GM11168 (cell line): Measurements from ENCODE around the gene TRIM71.
"Not testable (repeated sequence)": the region's sequence is repeated elsewhere in the genome, so short reads cannot be mapped to it uniquely, and the experiment has no call there.

ENCODE experiments used
- in situ Hi-C: fragments of 300-500 bp; cut with MboI; formaldehyde crosslinking; loops from one replicate; pipeline ENCODE4 v1.12.0; 2022; ENCODE audit warnings: low sequenced_read_pairs; ENCODE audit not compliant: unreplicated experiment

TRIM71 gene

GRCh38 chr3:32817558-32818228, at the start of gene TRIM71:
TSS of gene TRIM71 (plus strand) at chr3:32817997. CDS start at chr3:32818081, 84 bp downstream.
- in situ Hi-C loops = no loop called here

- in situ Hi-C loops = no loop called here
Observed at GRCh38 chr3:32778389-32778788, 39.4 kb upstream of the TRIM71 start.

GRCh38 chr3:32780071-32780734, 37.6 kb upstream of the TRIM71 start:
- in situ Hi-C loops = no loop called here

- in situ Hi-C loops = no loop called here
Observed at GRCh38 chr3:32780735-32781210, 37.0 kb upstream of the TRIM71 start.

GRCh38 chr3:32781211-32781968, 36.4 kb upstream of the TRIM71 start:
- in situ Hi-C loops = no loop called here

GRCh38 chr3:32781969-32782270, 35.9 kb upstream of the TRIM71 start:
- in situ Hi-C loops = not testable (repeated sequence)

GRCh38 chr3:32782407-32782806, 35.4 kb upstream of the TRIM71 start:
- in situ Hi-C loops = no loop called here

GRCh38 chr3:32791833-32792232, 26.0 kb upstream of the TRIM71 start:
- in situ Hi-C loops = no loop called here

GRCh38 chr3:32794487-32795308, 23.1 kb upstream of the TRIM71 start:
- in situ Hi-C loops = no loop called here

GRCh38 chr3:32796384-32796950, 21.3 kb upstream of the TRIM71 start:
- in situ Hi-C loops = not testable (repeated sequence)

GRCh38 chr3:32797776-32798175, 20.0 kb upstream of the TRIM71 start:
- in situ Hi-C loops = no loop called here

- in situ Hi-C loops = not testable (repeated sequence)
Observed at GRCh38 chr3:32801440-32801839, 16.4 kb upstream of the TRIM71 start.

- in situ Hi-C loops = no loop called here
Observed at GRCh38 chr3:32813180-32813579, 4.6 kb upstream of the TRIM71 start.

- in situ Hi-C loops = no loop called here
Observed at GRCh38 chr3:32814361-32814760, 3.4 kb upstream of the TRIM71 start.

GRCh38 chr3:32815841-32816438, 1.9 kb upstream of the TRIM71 start:
- in situ Hi-C loops = no loop called here

- in situ Hi-C loops = no loop called here
Observed at GRCh38 chr3:32816439-32817256, 1.1 kb upstream of the TRIM71 start.

- in situ Hi-C loops = no loop called here
Observed at GRCh38 chr3:32817257-32817557, 590 bp upstream of the TRIM71 start.

GRCh38 chr3:32818229-32818969, 602 bp downstream of the TRIM71 start:
- in situ Hi-C loops = no loop called here
